H4 (cell line): Measurements from ENCODE around the gene KHSRP. TPM values are rescaled to one million over a fixed set of nuclear protein-coding genes. Genes with fewer than 3 reads are reported as not detected.

Experiments
- total RNA-seq: library from RNA; depleted of rRNA; stranded (reverse); fragments of >200 nt; shearing (Covaris generic); gene quantifications from 2 replicates; pipeline ENCODE4 v1.2.3, GENCODE V29; 2014; rRNA removed

Gene KHSRP
- total RNA-seq, 1 experiment from 2014 or later: 48.5 TPM

Other genes starting within 250 kb of the KHSRP start
- gene MLLT1, start 144.8 kb downstream of the KHSRP start, total RNA-seq: 8.1 and 9.6 TPM in 2 replicates
- not detected in 2 replicates for gene ACER1, start 91.2 kb downstream of the KHSRP start, total RNA-seq
- gene CLPP, start 63.3 kb downstream of the KHSRP start, total RNA-seq: 76.4 and 122 TPM in 2 replicates
- gene ALKBH7, start 52.0 kb downstream of the KHSRP start, total RNA-seq: 28.1 and 30.8 TPM in 2 replicates
- gene PSPN, start 48.9 kb downstream of the KHSRP start, total RNA-seq: 0.55 and 0.77 TPM in 2 replicates
- 41.1 and 48.4 TPM in 2 replicates for gene GTF2F1, start 31.6 kb downstream of the KHSRP start, total RNA-seq
- not detected in 2 replicates for gene SLC25A41, start 9.0 kb upstream of the KHSRP start, total RNA-seq
- gene SLC25A23, start 35.0 kb upstream of the KHSRP start, total RNA-seq: 16.1 and 16.6 TPM in 2 replicates
- not detected in 2 replicates for gene CRB3, start 39.5 kb upstream of the KHSRP start, total RNA-seq
- 0.19 TPM in 1 of 2 replicates, not detected in the other for gene DENND1C, start 57.0 kb upstream of the KHSRP start, total RNA-seq
- gene TUBB4A, start 77.5 kb upstream of the KHSRP start, total RNA-seq: 0.87 and 9.2 TPM in 2 replicates
- 17.8 and 18.6 TPM in 2 replicates for gene TNFSF9, start 106.2 kb upstream of the KHSRP start, total RNA-seq
- 0.12 TPM in 1 of 2 replicates, not detected in the other for gene CD70, start 166.3 kb upstream of the KHSRP start, total RNA-seq
- 0.04 TPM in 1 of 2 replicates, not detected in the other for gene TNFSF14, start 245.3 kb upstream of the KHSRP start, total RNA-seq